HG03095 (cell line): ENCODE measurements around the gene CREB3L1.

Experiments used
- ATAC-seq: cut with Tn5 transposase; IDR thresholded peaks from one replicate; pipeline ENCODE4 v1.9.1; 2021; ENCODE audit warnings: moderate library complexity; ENCODE audit not compliant: unreplicated experiment

CREB3L1 gene

GRCh38 chr11:46363031-46363407 is 85.6 kb downstream of the CREB3L1 start:
- ATAC-seq = no peak

DNA sequence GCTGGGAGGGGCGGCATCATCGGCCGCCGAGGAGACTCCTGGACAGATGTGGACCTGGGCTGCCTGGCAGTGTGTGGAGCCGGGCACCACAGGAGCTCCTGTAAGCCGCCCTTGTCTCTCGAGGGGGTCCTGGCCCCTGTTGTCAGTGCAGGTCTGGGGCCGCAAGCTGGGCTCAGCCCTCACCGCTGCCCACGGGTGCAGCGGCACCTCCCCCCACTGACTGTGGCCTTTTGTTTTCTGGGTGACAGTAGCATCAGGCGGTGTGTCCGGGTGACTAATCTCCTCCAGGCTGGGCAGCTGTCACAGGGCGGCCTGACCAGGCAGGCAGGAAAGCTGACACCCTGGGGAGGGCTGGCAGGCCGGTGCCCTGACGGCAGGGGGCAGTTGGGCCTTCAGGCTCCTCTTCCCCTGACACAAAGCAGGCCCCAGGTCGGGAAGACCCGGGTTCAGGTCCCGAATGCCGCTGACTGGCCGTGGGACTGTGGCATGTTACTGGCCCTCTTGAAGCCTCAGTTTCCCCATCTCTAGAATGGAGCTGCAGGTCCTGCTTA is 86.1 kb downstream of the CREB3L1 start:
- ATAC-seq = no peak

DNA sequence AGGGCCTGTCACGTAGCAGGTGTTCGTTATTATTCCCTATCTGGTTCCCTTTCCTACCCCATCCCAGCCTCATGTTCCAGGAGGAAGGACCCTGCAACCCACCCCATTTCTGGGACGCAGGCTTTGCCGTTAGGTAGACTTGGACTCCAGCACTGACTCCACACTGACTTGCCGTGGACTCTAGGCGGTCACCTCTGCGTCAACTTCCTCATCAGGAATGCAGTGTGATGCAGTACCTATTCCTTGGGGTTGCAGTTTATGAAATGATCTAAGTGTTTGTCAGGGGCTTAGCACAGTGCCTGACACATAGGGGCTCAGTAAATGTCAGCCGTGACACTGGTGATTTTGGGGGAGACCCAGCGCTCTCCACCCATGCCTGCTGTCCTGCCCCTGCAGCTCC is 86.6 kb downstream of the CREB3L1 start:
- no peak for ATAC-seq

DNA sequence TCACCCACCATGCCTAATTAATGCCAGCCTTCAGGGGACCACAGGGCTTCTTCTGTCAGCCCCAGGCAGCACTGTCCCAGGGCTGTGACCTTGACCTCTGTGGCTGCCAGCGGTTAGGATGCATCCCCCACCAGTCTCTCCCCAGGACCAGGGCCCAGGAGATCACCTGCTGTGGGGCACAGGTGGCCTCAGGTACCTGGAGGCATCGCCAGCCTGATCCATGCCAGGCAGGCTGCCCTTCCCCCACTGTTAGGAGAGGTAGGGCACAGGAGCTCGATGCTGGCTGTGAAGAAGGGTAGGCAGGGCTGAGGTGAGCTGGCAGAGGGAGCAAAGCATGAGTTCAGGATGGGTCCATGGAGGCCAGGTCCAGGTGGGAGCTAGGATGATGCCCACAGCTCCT is 87.3 kb downstream of the CREB3L1 start:
- no peak for ATAC-seq

DNA sequence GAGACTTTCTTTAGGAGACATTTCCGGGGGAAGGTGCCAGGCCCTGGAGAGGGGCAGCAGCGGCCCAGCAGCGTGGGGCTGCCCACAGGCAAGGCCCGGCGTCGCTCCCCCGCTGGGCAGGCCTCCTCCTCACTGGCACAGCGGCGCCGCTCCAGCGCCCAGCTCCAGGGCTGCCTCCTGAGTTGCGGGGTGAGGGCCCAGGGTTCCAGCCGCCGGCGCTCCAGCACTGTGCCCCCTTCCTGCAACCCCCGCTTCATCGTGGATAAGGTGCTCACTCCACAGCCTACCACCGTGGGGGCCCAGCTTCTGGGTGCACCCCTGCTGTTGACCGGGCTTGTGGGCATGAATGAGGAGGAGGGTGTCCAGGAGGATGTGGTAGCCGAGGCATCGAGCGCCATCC is 88.8 kb downstream of the CREB3L1 start:
- ATAC-seq = no peak

GRCh38 chr11:46366661-46367161 is 89.2 kb downstream of the CREB3L1 start:
- ATAC-seq = no peak

DNA sequence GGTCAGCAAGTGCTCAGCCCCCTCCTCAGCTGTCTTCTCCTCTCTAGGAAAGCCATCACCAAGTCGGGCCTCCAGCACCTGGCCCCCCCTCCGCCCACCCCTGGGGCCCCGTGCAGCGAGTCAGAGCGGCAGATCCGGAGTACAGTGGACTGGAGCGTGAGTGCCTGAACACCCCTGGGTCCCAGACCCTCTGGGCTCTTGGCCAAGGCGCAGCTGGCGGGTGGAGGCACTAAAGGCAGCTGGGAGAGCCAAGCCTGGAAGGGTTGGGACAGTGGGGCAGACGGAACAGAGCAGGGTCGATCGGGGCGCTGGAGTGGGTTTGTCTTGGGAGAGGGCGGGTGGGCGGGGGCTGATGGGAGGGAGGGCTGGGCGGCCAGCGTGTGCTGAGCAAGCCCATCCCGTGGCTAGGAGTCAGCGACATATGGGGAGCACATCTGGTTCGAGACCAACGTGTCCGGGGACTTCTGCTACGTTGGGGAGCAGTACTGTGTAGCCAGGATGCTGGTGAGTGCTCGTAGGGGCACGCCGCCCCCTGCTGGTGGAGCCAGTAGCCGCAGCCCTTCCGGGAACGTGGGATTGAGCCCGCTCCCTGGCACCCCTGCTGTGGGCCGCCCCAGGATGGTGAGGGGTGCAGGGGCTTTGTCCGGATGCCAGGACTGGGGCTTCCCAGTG is 89.9 kb downstream of the CREB3L1 start:
- no peak for ATAC-seq

DNA sequence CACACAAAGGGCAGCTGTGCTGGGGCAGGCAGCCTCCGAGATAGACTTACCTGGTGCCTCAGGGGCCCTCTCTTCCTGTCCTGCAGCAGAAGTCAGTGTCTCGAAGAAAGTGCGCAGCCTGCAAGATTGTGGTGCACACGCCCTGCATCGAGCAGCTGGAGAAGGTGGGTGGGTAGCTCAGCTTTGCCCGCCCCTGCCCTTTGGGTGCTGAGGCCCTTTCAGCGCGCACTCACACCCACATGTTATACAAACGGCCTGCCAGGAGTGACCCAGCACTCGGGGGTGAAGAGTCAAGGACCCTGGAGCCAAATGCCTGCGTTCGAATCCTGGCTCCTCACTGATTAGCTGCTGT is 90.4 kb downstream of the CREB3L1 start:
- no peak for ATAC-seq

GRCh38 chr11:46369458-46370152 is 92.1 kb downstream of the CREB3L1 start:
- no peak for ATAC-seq

DNA sequence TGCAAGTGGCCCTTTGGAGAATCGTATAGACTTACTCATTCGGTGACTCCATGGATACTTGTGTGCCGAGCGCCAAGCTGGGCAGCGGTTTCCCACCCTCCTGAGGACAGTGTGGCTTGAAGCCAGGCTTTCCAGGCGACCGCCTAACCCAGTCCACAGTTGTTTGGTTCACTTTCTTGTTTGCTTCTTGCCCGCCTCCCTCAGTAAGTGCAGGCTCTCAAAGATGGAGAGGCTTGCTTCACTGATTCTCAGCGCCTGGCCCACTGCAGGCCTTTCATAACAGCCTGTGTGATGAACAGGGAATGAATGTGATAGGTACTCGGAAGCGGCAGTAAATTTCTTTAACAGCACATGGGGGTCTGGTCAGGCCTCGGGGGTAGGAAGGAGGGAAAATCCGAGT is 92.8 kb downstream of the CREB3L1 start:
- no peak for ATAC-seq
